PC-9 (cell line): ENCODE results near the gene DCHS1.

Source experiments
- EZH2 ChIP-seq: fragments of 200-600 bp; sonication (generic); IDR thresholded peaks from 2 replicates; pipeline ENCODE4 v1.8.0; 2017; ENCODE audit warnings: antibody characterized with exemption, low read depth
- TF ChIP-seq, protein P1 (sequence below): fragments of 200-600 bp; sonication (generic); conservative IDR thresholded peaks from 2 replicates; pipeline ENCODE4 v1.6.1; 2017; ENCODE audit warnings: mixed run types, antibody characterized with exemption, mild to moderate bottlenecking, moderate library complexity

DNA sequence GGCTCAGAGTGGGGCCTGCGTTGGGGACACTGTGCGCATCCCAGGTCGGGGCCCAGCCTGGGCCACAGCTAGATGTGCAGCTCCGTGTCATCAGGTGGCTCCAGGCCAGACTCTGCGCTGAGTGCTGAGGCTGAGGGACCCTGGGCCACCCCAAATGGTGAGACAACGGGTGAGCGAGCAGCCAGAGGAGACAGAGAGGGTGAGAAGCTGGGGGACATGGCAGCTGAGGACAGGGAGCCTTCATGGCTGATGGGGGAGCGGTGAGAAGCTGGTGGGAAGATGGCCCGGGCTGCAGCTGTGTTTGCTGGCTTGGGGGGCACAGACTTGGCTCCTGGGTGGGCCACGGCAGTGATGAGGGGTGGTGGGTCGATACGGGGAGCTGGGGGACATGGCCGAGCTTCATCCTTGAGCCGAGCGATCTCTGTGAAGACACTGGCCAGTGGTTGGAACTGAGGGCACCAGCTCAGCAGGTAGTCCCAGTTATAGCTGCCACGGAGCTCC lies 33.8 kb downstream of the DCHS1 start:
- TF ChIP-seq, protein P1, sequence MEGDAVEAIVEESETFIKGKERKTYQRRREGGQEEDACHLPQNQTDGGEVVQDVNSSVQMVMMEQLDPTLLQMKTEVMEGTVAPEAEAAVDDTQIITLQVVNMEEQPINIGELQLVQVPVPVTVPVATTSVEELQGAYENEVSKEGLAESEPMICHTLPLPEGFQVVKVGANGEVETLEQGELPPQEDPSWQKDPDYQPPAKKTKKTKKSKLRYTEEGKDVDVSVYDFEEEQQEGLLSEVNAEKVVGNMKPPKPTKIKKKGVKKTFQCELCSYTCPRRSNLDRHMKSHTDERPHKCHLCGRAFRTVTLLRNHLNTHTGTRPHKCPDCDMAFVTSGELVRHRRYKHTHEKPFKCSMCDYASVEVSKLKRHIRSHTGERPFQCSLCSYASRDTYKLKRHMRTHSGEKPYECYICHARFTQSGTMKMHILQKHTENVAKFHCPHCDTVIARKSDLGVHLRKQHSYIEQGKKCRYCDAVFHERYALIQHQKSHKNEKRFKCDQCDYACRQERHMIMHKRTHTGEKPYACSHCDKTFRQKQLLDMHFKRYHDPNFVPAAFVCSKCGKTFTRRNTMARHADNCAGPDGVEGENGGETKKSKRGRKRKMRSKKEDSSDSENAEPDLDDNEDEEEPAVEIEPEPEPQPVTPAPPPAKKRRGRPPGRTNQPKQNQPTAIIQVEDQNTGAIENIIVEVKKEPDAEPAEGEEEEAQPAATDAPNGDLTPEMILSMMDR, result no peak
- no peak for TF ChIP-seq EZH2
